GM12878 (cell line): ENCODE data around the gene ERI2. TPM values are rescaled to one million over a fixed set of nuclear protein-coding genes. Genes with fewer than 3 reads are reported as not detected.

Experiments
- CEBPZ ChIP-seq: fragments of 150-350 bp; IDR thresholded peaks from 2 replicates; pipeline ENCODE4 v1.6.1; 2016; ENCODE audit warnings: low read depth, low read length
- CHD2 ChIP-seq: IDR thresholded peaks from 2 replicates; pipeline ENCODE4 v1.6.1; 2011; ENCODE audit warnings: low read depth, low read length, improper control_type of control experiment, borderline replicate concordance
- EP300 ChIP-seq, 2 experiments: fragments of 150-350 bp in 1 of 2; IDR thresholded peaks; 2 replicates each; pipeline ENCODE4 v1.6.1; 2011 to 2012; ENCODE audit warnings: low read depth in 2 of 2, low read length in 2 of 2, borderline replicate concordance in 1 of 2, improper control_type of control experiment in 1 of 2, inconsistent platforms in 1 of 2; ENCODE audit not compliant: control insufficient read depth in 1 of 2
- FOXM1 ChIP-seq: IDR thresholded peaks from 2 replicates; pipeline ENCODE4 v1.6.1; 2012; ENCODE audit warnings: low read depth, mild to moderate bottlenecking, inconsistent platforms, low read length, moderate library complexity
- HDAC6 ChIP-seq: fragments of 200-600 bp; sonication (generic); IDR thresholded peaks from one replicate; pipeline ENCODE4 v1.8.0; 2017; ENCODE audit warnings: antibody characterized with exemption; ENCODE audit not compliant: unreplicated experiment
- HDGF ChIP-seq: fragments of 450-650 bp; IDR thresholded peaks from 2 replicates; pipeline ENCODE4 v1.6.1; 2016; ENCODE audit warnings: antibody characterized with exemption
- KLF5 ChIP-seq: fragments of 450-650 bp; IDR thresholded peaks from 2 replicates; pipeline ENCODE4 v1.6.1; 2014; ENCODE audit warnings: mild to moderate bottlenecking; ENCODE audit not compliant: partially characterized antibody
- NBN ChIP-seq: fragments of 450-650 bp; IDR thresholded peaks from 2 replicates; pipeline ENCODE4 v1.6.1; 2016
- NFXL1 ChIP-seq: fragments of 450-650 bp; IDR thresholded peaks from 2 replicates; pipeline ENCODE4 v1.6.1; 2017; ENCODE audit warnings: antibody characterized with exemption, mild to moderate bottlenecking, borderline replicate concordance
- NRF1 ChIP-seq: conservative IDR thresholded peaks from 2 replicates; pipeline ENCODE4 v1.6.1; 2011; ENCODE audit warnings: mild to moderate bottlenecking, low read depth, low read length, improper control_type of control experiment
- RAD21 ChIP-seq: IDR thresholded peaks from 2 replicates; pipeline ENCODE4 v1.6.1; 2011; ENCODE audit warnings: mild to moderate bottlenecking, low read depth, low read length, moderate library complexity; ENCODE audit not compliant: insufficient read depth
- RCOR1 ChIP-seq: conservative IDR thresholded peaks from 2 replicates; pipeline ENCODE4 v1.6.1; 2012; ENCODE audit warnings: low read depth, low read length, improper control_type of control experiment
- SIX5 ChIP-seq: IDR thresholded peaks from 2 replicates; pipeline ENCODE4 v1.6.1; 2011; ENCODE audit warnings: mild to moderate bottlenecking, low read depth, low read length, moderate library complexity; ENCODE audit not compliant: severe bottlenecking
- SMARCA5 ChIP-seq: fragments of 450-650 bp; IDR thresholded peaks from 2 replicates; pipeline ENCODE4 v1.6.1; 2017; ENCODE audit warnings: mild to moderate bottlenecking
- STAT1 ChIP-seq: fragments of 450-650 bp; conservative IDR thresholded peaks from 2 replicates; pipeline ENCODE4 v1.6.1; 2014; ENCODE audit warnings: antibody characterized with exemption, mild to moderate bottlenecking
- SUZ12 ChIP-seq: fragments of 200-600 bp; sonication (generic); IDR thresholded peaks from one replicate; pipeline ENCODE4 v1.6.1; 2018; ENCODE audit warnings: antibody characterized with exemption, mild to moderate bottlenecking; ENCODE audit not compliant: unreplicated experiment
- USF1 ChIP-seq: IDR thresholded peaks from 2 replicates; pipeline ENCODE4 v1.6.1; 2011; ENCODE audit warnings: borderline replicate concordance, low read depth, mild to moderate bottlenecking, moderate library complexity, mixed read lengths, low read length; ENCODE audit not compliant: insufficient read depth; ENCODE audit errors: extremely low read length
- ZNF207 ChIP-seq: fragments of 450-650 bp; IDR thresholded peaks from 2 replicates; pipeline ENCODE4 v1.6.1; 2014; ENCODE audit warnings: antibody characterized with exemption, mild to moderate bottlenecking, borderline replicate concordance
- polyA plus RNA-seq, 11 experiments: library from polyadenylated mRNA; depleted of rRNA in 4 of 11; unstranded in 6 of 11; stranded (reverse) in 5 of 11; fragments of >200 nt; fragmentation: Nextera tagmentation in 4 of 11; fragmentation: Illumina TruSeq in 1 of 11; extraction: Ambion mirVana in 4 of 11; extraction: Trizol in 1 of 11; gene quantifications; 1 replicate in 1 of 11; 2 replicates in 10 of 11; pipeline versions ENCODE4 v1.2.1 to v1.2.3, GENCODE V29; 2011 to 2016; ENCODE audit warnings: inconsistent platforms in 2 of 11, missing spikeins in 2 of 11, low read depth in 1 of 11
- total RNA-seq, 4 experiments: library from RNA; depleted of rRNA in 3 of 4; stranded (reverse); fragments of >200 nt in 3 of 4; fragmentation: Illumina TruSeq in 1 of 4; extraction: Trizol in 1 of 4; gene quantifications; 2 replicates each; pipeline versions ENCODE4 v1.2.1 to v1.2.3, GENCODE V29; 2013 to 2021
- TF ChIP-seq, protein P1 (sequence below), 3 experiments: IDR thresholded peaks in 2 of 3; conservative IDR thresholded peaks in 1 of 3; 2 replicates each; pipeline ENCODE4 v1.5.1; 2011; ENCODE audit warnings: low read depth in 3 of 3, low read length in 3 of 3, mild to moderate bottlenecking in 3 of 3, control low read depth in 2 of 3, moderate library complexity in 2 of 3, inconsistent platforms in 1 of 3, mixed read lengths in 1 of 3; ENCODE audit not compliant: control insufficient read depth in 2 of 3, insufficient read depth in 1 of 3; ENCODE audit errors: extremely low read depth in 1 of 3
- TF ChIP-seq, protein P2 (sequence below): fragments of 450-650 bp; IDR thresholded peaks from 2 replicates; pipeline ENCODE4 v1.6.1; 2018; ENCODE audit warnings: mild to moderate bottlenecking, low read depth, moderate library complexity; ENCODE audit not compliant: partially characterized antibody

The ERI2 gene
- total and polyA plus RNA-seq, 10 of the 15 experiments (the other 5 are each of a cell fraction or from before 2014, with no cell fraction given), result 7.7 to 35.5 (median 19.2) TPM

DNA sequence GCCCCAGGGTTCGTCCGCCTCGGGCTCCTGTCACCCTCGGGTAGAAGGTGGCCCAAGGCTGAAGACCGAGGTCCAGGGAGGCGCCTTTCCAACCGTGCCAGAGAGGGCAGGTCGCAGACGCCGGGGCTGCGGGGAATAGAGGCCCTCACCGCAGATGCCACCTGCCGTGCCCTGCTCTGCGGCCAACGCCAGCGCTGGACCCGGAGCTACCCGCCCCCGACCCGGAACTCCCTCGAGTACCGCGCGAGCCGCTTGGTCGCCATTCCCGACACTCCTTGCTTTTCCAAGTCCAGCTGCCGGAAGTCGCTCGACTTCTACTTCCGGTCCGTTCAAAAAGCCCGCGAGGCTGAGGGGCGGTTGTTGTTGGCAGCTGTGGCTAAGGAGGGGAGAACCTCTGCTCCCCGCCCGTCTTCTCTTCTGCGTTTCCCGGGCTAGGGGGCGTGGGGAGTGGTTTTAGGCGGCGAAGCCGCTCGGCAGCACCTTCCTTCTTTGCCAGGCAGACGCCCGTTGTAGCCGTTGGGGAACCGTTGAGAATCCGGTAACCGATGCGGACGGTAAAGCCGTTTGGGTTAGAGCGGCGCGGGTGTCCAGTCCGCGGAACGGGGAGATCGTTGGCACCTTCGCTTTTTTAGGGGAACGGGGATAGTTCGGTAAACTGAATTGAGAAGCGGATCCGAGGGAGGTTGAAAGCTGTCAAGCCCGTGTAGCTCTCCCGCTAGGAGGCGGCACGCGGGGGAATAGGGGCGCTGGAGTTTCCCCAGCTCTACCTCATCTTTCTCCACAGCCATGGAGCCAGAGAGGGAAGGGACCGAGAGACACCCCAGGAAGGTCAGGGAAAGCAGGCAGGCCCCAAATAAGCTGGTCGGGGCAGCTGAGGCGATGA lies at the start of gene ERI2, which contains the start of gene REXO5 (continued):
- no peak for TF ChIP-seq NFXL1
- TF ChIP-seq, protein P1, sequence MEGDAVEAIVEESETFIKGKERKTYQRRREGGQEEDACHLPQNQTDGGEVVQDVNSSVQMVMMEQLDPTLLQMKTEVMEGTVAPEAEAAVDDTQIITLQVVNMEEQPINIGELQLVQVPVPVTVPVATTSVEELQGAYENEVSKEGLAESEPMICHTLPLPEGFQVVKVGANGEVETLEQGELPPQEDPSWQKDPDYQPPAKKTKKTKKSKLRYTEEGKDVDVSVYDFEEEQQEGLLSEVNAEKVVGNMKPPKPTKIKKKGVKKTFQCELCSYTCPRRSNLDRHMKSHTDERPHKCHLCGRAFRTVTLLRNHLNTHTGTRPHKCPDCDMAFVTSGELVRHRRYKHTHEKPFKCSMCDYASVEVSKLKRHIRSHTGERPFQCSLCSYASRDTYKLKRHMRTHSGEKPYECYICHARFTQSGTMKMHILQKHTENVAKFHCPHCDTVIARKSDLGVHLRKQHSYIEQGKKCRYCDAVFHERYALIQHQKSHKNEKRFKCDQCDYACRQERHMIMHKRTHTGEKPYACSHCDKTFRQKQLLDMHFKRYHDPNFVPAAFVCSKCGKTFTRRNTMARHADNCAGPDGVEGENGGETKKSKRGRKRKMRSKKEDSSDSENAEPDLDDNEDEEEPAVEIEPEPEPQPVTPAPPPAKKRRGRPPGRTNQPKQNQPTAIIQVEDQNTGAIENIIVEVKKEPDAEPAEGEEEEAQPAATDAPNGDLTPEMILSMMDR (IDR thresholded peaks at IDR 0.05 in 2 of 3, conservative IDR thresholded peaks at IDR 0.05 in 1 of 3; ENCODE audit: control insufficient read depth in 2 of 3, extremely low read depth in 1 of 3, insufficient read depth in 1 of 3, low read depth in 3 of 3, low read length in 3 of 3), result peak; percentile 41 to 57 (median 56); a peak in 5 of 6 replicates
- TF ChIP-seq USF1, result no peak
- TF ChIP-seq RCOR1, result no peak
- peak; percentile 56 for TF ChIP-seq KLF5
- TF ChIP-seq HDGF, result no peak
- TF ChIP-seq NBN, result peak; percentile 81; the same call in 1 of the 2 replicates
- no peak; the same call in 1 of the 2 replicates for TF ChIP-seq ZNF207
- no peak for TF ChIP-seq SIX5
- no peak for TF ChIP-seq STAT1
- no peak for TF ChIP-seq CEBPZ
- TF ChIP-seq RAD21, result no peak
- TF ChIP-seq FOXM1, result no peak
- TF ChIP-seq EP300 (IDR thresholded peaks at IDR 0.05; ENCODE audit: borderline replicate concordance in 1 of 2, control insufficient read depth in 1 of 2, low read depth in 2 of 2, low read length in 2 of 2), result no peak
- peak; percentile 49; the same call in 1 of the 2 replicates for TF ChIP-seq SMARCA5
- TF ChIP-seq CHD2, result no peak
- TF ChIP-seq HDAC6, result no peak
- TF ChIP-seq, protein P2, sequence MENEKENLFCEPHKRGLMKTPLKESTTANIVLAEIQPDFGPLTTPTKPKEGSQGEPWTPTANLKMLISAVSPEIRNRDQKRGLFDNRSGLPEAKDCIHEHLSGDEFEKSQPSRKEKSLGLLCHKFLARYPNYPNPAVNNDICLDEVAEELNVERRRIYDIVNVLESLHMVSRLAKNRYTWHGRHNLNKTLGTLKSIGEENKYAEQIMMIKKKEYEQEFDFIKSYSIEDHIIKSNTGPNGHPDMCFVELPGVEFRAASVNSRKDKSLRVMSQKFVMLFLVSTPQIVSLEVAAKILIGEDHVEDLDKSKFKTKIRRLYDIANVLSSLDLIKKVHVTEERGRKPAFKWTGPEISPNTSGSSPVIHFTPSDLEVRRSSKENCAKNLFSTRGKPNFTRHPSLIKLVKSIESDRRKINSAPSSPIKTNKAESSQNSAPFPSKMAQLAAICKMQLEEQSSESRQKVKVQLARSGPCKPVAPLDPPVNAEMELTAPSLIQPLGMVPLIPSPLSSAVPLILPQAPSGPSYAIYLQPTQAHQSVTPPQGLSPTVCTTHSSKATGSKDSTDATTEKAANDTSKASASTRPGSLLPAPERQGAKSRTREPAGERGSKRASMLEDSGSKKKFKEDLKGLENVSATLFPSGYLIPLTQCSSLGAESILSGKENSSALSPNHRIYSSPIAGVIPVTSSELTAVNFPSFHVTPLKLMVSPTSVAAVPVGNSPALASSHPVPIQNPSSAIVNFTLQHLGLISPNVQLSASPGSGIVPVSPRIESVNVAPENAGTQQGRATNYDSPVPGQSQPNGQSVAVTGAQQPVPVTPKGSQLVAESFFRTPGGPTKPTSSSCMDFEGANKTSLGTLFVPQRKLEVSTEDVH, result peak; percentile 93
- no peak for TF ChIP-seq SUZ12
- no peak for TF ChIP-seq NRF1
